Stimulated activated CD8-positive, alpha-beta memory T cell treated with anti-CD3 and anti-CD28 coated beads, Interleukin-2, amount 100 ng/mL, for 1 hour (primary cell): ENCODE data around the gene EHD4.

Source experiments
- DNase-seq, 2 donors: peaks; one replicate each; pipeline ENCODE4 v3.0.0-alpha.2; 2020; ENCODE audit warnings: low read depth in 2 of 2

EHD4 gene

DNA sequence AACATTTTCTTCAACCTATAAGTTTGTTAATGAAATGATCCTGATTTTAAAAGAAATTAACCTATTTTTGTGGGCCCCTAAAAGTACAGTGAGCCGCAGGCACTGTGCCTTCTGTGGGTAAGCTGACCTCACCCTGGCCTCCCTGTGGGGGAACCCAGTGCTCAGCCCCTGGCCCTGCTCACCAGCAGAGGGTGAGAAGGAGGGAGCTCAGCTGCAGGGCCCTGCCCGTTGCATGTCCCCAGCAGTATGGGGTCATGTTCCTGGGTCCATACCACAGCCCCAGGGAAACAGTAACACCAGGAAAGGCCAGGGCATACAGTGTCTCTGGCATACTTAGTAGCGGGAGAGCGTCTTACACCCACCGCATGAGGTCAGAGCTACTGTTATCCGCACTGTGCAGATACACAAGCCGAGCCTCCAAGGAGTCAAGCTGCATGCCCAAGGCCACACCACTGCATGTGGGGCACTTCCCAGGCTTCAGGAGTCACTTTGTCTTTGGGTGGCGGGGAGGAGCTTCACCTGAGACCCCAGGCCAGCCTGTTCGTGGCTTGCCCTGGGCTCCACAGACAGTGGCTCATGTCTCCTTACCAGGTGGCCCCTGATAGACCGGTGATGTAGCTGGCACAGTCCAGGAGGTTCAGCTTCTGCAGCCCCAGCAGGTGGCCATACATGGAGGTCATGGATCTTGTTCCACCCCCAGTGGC lies 22.6 kb upstream of the EHD4 start:
- no peak for DNase-seq

DNA sequence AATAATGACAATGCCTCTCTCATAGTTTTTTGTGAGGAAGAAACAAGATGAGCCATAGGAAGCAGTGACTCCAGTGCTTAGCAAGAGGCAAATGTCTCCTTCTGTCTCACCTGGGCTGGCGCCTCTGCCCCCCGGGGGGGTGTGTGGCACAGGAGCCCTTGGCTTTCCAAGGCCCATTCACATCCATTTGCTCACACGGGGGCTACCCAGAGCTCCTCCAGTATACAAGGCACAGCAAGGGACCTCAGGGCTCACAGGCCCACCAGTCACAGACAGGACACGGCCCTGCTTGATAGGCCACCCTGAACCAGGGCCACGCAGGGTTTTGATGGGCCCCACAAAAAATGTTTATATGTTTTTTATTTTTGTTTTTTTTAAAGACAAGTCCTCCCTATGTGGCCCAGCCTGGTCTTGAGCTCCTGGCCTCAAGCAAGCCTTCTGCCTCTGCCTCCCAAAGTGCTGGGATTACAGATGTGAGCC lies 21.9 kb upstream of the EHD4 start:
- no peak for DNase-seq

DNA sequence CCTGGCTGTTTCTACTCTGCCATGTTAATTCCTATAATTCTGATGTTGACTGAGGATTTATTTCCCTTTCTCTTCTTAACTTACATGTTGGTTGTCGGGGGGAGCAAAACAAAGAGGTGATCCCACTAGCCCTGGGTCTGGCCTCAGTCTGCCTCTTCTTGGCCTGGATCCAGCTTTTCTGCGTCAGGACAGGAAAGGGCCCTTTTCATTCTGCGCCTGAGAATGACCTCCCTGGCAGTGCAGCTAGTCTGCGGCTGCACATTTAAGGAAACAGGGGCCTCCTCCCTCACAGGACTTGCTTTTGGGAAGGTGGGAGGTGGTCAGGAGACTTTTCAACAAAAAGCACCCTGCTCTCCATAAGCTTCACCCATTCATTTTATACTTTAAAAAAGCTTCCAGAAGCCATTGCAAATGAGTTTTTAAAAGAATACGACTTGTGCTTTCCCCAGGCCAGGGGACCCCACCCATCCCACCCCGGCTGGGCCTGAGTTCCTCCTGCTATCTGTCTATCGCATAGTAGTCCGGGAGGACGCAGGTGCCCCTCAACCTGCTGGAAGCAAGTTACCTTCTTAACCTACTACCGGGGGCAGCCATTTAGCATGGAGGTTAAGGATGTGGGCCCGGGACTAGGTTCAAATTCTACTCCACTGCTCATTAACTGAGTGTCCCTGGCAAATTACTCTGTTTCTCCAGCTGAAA lies 21.3 kb upstream of the EHD4 start:
- DNase-seq, result no peak

DNA sequence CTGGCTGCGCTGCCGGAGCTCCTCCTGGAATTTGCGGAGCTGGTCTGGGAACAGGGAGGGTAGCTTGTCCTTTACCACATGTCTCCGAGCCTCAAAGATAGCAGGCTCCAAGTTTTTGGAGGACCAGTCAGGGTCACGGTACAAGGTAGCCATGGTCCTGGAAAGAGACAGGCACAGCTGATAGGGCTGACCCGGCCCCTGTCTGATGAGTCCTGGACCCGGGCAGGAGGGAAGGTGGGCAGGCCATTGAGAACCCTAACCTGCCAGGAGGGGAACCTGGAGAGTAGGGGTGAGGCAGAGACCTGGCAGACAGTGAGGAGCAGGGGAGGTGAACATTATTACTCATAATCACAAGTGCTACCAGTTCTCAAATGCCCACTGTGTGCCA lies 20.4 kb upstream of the EHD4 start:
- no peak for DNase-seq

DNA sequence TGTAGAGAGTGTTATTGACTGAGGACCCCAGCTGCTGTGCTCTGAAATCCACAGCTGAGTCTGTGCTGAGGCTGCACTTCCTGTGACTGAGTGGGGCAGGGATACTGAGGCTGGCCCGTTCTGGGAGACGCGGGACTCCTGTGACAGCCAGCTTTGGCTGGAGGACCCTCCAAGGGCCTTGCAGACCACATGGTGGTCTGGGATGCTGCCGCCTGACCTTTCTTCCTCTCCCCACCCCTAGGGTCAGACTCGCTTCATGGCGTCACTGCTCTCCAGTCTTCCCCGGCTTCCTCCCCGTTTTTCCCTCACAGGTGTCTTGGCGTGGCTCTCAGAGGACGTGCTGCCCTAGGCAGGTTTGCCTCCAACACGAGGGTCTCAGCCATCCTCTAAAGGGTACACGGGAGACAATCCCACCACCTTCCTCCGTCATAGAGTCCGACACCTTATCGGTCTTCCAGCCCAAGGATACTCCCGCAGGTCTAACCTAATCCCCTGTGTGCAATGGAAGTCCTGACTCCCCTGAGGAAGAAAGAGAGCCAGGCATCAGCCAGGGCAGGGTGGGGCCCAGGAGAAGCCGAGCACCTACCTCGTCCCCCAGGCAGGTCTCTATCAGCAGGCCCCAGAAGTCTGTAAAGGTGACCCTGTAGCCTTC lies 19.9 kb upstream of the EHD4 start:
- no peak for DNase-seq

DNA sequence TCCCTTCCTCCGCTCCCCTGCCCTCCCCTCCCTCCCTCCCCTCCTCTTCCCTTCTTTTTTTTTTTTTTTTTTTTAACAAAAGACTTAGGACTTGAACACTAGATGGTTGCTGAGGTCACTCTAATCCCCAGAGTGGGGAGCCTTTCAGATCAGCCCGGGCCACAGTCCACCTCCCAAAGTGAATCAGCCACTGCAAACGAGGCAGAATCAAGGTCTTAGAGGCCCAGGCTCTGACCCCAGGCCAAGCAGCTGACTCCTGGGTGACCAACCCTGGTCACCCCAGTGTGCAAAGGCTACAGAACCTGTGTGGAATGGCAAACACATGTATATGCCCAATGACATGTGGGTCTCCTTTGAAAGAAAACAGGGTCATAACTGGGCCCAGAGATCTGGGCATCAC lies 18.3 kb upstream of the EHD4 start:
- DNase-seq, result no peak

DNA sequence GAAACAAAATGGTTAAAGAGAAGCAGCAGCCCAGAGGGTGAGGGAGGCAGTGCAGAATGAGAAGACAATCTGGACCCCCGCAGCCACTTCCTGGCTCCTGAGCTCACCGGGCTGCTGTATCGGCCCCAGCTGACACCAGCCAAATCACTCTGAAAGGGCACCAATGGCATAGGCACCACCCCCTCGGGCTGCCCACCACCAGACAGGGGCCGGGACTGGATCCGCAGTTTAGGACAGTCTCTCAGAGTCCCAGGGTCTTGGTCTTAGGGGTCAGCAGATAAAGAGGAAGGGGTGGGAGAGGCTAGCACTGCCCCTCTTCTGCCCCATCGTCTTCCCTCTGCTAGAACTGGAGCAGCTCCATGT lies 17.9 kb upstream of the EHD4 start:
- no peak for DNase-seq

DNA sequence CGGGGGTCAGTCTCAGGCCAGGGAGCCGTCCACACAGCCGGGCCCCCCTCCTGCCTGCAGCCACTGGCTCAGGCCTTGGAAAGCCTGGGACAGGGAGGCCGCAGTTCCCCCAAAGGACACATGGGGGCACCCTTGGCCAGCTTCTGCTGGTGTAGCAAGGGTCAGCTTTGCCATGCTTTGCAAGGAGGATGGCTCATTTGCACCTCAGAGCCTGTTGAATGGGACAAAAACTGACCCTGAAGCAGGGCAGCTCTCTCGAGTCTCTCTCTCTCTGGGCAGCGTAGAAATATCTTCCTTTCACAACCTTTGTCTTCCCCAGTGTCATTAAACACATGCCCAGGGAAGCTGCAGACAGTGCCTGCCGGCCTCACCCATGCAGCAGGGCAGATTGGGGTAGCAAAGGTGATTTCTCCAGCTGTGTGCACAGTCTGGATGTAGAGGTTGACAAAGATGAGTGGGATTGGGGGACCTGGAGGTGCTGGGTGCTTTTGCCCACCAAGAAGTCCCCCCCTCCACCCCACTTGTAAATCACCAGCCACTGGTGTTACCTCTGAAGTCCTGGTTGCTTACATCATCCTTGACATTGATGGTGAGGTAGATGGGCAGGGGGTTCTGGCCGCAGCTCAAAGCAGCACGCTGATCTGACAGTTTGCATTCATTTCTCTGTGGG lies 17.4 kb upstream of the EHD4 start:
- peak; percentile 63 to 68 for DNase-seq

DNA sequence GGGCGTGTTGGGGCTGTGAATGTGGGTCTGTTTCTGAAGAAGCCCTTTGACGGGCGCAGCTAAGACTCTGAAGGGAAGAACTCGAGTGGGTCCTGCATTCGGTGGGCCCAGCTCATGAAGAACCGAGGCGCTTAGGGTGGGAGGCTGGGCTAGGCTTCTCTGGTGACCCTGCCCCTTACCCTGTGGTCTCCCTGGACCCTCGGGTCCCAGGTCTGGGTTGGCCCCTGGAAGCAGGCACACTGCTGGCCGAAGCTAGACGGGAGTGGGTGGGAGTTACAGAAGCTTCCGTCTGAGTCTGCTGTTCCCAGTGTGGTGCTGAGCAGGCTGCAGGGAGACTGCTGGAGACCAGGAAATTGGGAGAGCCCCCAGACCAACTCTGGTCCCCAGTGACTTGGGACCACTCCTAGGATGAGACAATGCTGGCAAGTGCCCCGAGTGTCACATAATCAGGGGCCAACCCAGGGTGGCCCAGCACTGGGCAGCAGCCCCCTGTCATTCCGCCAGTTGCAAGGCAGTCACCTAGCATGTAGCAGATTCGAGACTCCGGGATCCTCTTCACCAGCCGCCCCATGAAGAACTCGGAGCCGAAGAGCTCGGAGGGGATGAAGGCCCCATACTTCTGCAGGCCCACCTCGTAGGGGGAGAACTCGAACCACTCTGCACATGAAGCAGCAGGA lies 16.7 kb upstream of the EHD4 start:
- DNase-seq, result no peak

DNA sequence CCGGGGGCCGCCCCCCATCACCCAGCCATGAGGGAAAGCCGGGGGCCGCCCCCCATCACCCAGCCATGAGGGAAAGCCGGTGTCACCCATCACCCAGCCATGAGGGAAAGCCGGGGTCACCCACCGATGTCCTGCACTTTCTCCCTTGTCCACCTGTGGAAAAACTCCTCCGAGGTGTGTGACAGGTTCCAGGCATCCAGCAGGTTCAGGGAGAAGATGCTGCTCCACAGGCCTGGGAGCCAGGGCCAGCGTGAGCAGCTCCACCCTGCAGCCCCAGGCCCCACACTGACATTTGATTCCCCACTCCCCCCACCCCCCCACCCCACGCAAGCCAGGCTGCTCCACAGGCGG lies 15.5 kb upstream of the EHD4 start:
- no peak for DNase-seq

DNA sequence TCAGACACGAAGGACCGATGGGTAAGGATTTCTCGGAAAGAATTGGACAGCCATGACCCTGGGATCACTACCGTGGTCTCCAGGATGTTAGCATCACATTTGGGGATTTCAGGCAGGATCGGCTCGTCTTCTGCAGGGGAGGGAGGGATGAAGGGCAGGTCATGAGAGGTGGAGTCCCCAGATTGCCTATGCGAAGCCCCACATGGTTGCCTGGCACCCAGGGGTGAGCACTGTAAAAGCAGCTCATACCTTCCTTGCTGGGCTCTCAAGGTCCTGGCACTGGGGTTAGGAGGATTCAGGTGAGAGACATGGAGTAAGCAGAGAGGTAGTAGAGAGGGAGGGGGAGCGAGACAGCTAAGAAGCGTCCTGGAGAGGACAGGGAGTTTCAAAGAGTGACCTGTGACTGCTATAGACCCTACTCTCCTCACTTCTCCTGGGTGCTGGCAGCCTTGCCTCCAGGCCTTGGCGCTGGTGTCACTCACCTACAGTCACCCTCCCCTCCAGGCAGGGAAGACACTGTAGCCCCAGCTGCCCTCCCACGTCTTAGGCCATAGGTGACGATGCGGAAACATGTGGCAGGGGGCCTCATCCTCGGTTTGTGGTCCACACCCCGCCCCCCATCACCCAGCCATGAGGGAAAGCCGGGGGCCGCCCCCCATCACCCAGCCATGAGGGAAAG lies 15.0 kb upstream of the EHD4 start:
- no peak for DNase-seq

DNA sequence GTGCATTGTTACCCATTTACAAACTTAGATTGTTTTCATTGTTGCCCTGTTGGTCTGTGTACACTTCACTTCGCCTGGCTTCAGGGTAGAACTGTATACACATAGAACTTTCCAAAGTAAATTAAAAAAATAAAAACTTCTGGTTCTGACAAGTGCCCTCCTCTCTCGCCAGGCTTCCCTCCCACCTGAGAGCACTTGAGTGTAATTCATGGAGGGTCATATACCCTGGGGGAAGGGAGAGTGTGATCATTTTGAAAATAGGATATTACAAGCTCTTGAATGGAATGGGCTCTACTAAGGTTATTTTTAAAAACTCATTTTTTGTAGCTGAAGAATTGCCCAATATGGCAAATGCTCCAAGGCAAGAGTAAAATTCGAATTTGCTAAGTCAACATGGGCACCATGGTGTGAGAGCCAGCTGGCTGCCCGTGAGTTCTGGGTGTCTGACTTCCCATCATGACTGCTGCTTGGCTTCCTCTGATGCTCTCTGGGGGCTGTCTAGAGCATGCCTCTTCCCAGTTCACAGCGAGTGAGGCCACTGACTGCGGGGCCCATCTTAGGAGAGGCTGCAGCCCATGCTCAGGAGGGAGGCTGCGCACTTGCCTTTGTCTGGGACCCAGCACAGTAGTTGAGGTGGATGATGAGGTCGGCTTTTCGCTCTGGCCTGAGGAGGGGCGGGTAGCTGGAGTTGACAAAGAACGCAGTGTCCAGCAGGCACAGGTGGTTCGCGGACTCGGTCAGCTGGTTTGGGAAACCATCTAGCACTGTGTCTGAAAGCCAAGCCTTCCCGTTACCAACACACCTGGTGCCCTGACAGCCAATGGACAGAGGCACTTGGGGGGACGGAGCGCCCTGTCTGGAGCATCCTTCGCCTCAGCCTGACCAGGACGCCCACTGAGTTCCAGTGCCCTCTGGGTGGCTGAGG lies 13.1 kb upstream of the EHD4 start:
- no peak for DNase-seq

DNA sequence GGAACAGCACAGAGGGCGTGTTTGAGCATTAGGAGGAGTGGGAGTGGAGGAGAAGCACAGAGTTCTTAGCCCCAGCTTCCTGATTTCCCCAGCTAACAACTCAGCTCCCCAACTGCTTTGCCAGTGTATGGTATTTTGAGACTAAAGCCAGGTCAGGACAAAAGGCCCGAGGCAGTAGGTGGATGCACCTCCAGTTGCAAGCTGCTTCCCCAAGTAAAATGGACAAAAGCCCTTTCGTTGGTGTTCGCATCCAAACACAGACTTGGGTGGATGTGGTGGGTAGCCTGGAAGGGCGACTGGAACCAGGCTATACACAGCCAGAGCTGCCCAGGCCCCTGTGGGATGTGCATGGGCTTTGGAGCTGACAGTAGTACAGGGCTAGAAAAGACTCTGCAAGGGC lies 12.3 kb upstream of the EHD4 start:
- DNase-seq, result no peak

DNA sequence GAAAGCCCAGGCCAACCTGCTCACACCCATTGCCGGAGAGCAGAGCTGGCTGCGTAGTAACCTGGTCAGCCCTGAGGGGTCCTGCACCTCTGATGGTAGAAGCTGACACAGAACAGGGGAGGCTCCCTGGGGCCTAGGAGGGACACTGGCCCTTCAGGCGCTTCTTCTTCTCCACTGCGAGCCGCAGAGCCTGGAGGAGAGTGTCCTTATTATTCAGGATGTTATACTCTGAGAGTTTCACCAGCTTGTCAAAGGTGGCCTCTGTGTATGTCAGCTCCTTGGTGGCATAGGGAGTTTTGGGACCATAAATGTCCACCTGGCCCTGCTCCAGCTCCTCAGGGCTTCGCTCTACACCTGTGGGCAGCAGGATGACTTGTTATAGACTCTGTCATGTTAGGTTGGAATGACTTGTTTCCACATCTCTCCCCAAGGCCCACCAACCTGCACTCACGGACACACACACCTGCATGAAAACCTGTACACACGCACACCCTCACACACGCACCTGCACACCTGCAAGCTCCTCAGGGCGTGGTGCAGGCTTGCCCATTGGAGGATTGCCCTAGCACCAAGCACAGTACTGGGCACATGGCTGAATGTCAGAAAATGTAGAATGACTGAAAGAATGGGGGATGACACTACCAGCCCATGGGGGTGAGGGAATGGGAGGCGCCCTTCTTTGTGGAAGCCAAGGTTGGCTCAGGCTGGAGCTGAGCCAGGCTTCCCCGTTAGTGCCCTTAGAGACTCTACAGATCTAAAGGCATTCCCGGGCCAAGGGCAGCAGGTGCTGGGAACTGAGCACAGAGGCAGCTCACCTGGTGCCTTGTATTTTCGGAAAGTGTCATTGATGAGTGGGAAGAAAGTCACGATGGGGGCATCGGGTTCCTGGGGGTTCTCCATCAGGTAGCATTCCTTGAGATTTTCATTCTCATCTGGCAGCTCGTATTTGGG lies 11.5 kb upstream of the EHD4 start:
- DNase-seq, result no peak

DNA sequence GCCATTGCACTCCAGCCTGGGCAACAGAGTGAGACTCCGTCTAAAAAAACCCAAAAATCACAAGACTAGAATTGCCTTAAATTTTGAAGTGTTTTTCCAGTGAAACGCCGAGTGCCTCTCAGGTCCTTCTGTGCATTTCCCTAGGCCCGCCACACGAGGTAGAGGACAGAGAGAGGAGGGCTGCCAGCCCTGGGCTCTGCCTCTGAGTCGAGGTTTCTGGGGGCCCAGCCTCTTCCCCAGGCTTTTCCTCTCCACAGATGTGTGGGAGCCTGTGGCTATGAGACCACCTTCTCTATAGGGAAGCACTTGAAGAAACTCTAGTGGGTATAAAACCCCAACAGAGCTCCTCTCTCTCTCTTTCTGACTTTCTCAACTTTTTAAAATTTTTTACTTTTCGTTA lies 10.9 kb upstream of the EHD4 start:
- DNase-seq, result no peak

DNA sequence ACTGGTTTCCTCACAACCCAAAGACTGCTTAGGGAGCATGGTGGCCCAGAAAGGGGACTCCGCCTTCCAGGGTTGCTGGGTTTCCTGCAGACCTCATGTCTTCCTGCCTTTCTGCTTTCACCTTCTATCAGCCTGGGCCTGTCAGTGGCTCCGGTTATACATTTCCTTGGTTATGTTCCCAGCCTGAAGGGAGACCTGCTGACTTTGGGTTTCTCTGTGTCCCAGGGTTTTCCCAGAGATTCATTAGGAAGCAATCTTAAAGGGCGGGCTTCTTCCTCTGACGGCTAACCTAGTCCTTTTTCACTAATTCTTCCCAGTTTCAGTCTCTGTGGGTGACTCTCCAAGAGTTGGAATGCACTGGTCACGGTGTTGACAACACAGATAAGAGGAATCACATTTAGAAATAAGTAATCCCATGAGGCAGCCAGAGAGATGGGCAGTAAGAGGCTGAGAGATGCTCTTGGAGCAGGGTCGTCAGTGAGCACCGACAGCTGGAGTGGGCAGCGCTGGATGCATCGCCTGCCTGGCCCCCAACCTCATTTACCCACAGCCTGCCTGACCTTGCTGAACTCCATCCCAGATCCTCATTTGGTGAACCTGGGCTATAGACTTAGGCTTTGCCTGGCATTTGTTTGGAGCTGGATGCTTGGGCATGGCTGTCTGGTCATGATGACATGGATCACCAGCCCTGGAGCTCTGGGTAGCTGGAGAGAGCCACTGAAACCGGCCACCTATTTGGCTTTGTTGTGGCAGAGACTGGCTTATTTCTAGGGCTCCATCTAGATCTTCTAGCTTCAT lies 10.0 kb upstream of the EHD4 start:
- DNase-seq, result no peak

DNA sequence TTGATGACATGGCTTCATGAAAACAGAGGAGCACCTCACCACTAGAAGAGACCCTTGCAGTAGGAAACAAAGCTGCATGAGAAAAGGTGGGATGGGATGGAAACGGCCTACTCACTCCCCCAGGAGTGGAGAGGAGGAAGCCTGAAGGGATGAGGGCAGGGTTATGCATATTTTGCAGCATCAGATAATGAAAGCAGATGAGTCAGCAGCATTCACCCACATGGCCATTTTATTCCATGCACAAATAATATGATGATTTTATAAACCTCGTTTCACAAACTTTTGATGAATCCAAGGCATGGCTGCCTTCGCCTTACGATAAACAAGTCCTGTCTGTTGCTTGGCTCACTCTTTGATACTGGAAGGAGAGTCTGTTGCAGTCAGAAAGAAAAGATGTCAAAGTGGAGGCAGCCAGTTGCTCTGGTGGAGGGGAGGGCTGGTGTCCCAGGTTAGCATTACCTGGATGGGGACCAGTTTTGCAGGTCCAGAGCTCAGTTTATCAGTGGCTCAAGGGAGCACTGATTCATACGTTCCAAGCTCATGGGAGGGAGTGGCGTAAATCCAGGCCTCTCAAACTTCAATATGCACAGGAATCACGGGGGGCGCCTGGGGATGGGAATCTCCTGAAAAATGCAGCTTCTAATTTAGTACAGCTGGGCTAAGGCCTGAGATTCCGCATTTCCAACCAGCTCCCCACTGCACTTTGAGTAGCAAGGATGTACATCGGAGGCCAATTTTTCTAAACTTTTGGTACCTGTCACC lies 9.2 kb upstream of the EHD4 start:
- DNase-seq, result no peak
